Gastrocnemius medialis (tissue), 4 donors: ENCODE results near the gene ABCF1. TPM values are rescaled to one million over a fixed set of nuclear protein-coding genes. Genes with fewer than 3 reads are reported as not detected.
A peak's percentile ranks its signal among the peaks of the same experiment; 100 is the strongest.

Source experiments
- ATAC-seq, 2 donors: fragments of 150-250 bp; one replicate each; pipeline ENCODE4 v1.9.1; 2016
- DNase-seq, 2 donors: peaks; one replicate each; pipeline ENCODE4 v3.0.0-alpha.2; 2019
- H3K27ac ChIP-seq, 4 donors: fragments of 200-600 bp; sonication (generic); 1 replicate in 1 of 4; 2 replicates in 3 of 4; pipeline ENCODE4 v1.5.1; 2016 to 2018; ENCODE audit warnings: mild to moderate bottlenecking in 2 of 4, moderate library complexity in 1 of 4
- H3K27me3 ChIP-seq, 3 donors: fragments of 200-600 bp; sonication (generic) in 2 of 3; 1 replicate in 1 of 3; 2 replicates in 2 of 3; pipeline versions ENCODE4 v1.5.1 to v1.6.0; 2016 to 2019; ENCODE audit warnings: mild to moderate bottlenecking in 1 of 3, moderate library complexity in 1 of 3
- H3K36me3 ChIP-seq, 2 donors: fragments of 200-600 bp; sonication (generic) in 1 of 2; one replicate each; pipeline ENCODE4 v1.5.1; 2017 to 2018
- H3K4me1 ChIP-seq, 2 donors: fragments of 200-600 bp; sonication (generic) in 1 of 2; one replicate each; pipeline ENCODE4 v1.5.1; 2016 to 2017; ENCODE audit warnings: mild to moderate bottlenecking in 2 of 2
- H3K4me3 ChIP-seq, 4 donors: fragments of 200-600 bp; sonication (generic) in 3 of 4; 1 replicate in 1 of 4; 2 replicates in 3 of 4; pipeline ENCODE4 v1.5.1; 2016 to 2019; ENCODE audit warnings: mild to moderate bottlenecking in 2 of 4
- H3K9me3 ChIP-seq, 3 donors: fragments of 200-600 bp; sonication (generic) in 2 of 3; 1 replicate in 1 of 3; 2 replicates in 2 of 3; pipeline ENCODE4 v1.5.1; 2016 to 2019
- POLR2A ChIP-seq, 2 donors: fragments of 450-650 bp; IDR thresholded peaks; one replicate each; pipeline ENCODE4 v1.6.1; 2017; ENCODE audit warnings: antibody characterized with exemption in 2 of 2, mild to moderate bottlenecking in 2 of 2, moderate library complexity in 2 of 2
- in situ Hi-C, 4 donors: fragments of 200-750 bp; cut with MboI; loops; one replicate each; pipeline versions ENCODE4 v1.15.0 to v1.8.0; 2017; ENCODE audit warnings: low sequenced_read_pairs in 4 of 4
- intact Hi-C: fragments of 100-400 bp; cut with DNase I; formaldehyde crosslinking; loops from one replicate; pipeline ENCODE4 v1.15.1; 2023; ENCODE audit warnings: low total_unique reads
- total RNA-seq, 4 donors: library from RNA; depleted of rRNA; stranded (reverse); fragments of >200 nt; gene quantifications; one replicate each; pipeline versions ENCODE4 v1.1.0 to v1.2.3, GENCODE V29; 2016
- TF ChIP-seq, protein P1 (sequence below), 5 experiments: fragments of 450-650 bp in 3 of 5; fragments of 200-600 bp in 2 of 5; sonication (generic) in 2 of 5; IDR thresholded peaks in 4 of 5; conservative IDR thresholded peaks in 1 of 5; 1 replicate in 4 of 5; 2 replicates in 1 of 5; pipeline ENCODE4 v1.5.1; 2016 to 2019; ENCODE audit warnings: antibody characterized with exemption in 5 of 5, mild to moderate bottlenecking in 3 of 5, moderate library complexity in 3 of 5

ABCF1 gene
- total RNA-seq, 4 donors from 2014 or later: 55.8 to 122 (median 111) TPM

- no peaks in the 10 kb centered on the region for H3K36me3 ChIP-seq
- H3K4me1 ChIP-seq: peaks cover 31 to 36% of the 10 kb centered on the region in 2 donors
- H3K27me3 ChIP-seq: no peaks in the 10 kb centered on the region
- ATAC-seq (no peak), DNase-seq (no peak)
- TF ChIP-seq POLR2A (IDR thresholded peaks at IDR 0.05): no peak
- TF ChIP-seq, protein P1, sequence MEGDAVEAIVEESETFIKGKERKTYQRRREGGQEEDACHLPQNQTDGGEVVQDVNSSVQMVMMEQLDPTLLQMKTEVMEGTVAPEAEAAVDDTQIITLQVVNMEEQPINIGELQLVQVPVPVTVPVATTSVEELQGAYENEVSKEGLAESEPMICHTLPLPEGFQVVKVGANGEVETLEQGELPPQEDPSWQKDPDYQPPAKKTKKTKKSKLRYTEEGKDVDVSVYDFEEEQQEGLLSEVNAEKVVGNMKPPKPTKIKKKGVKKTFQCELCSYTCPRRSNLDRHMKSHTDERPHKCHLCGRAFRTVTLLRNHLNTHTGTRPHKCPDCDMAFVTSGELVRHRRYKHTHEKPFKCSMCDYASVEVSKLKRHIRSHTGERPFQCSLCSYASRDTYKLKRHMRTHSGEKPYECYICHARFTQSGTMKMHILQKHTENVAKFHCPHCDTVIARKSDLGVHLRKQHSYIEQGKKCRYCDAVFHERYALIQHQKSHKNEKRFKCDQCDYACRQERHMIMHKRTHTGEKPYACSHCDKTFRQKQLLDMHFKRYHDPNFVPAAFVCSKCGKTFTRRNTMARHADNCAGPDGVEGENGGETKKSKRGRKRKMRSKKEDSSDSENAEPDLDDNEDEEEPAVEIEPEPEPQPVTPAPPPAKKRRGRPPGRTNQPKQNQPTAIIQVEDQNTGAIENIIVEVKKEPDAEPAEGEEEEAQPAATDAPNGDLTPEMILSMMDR (IDR thresholded peaks at IDR 0.05 in 4 of 5, conservative IDR thresholded peaks at IDR 0.05 in 1 of 5): no peak
- no peaks in the 10 kb centered on the region for H3K9me3 ChIP-seq
- in situ Hi-C loops (no loop called here), intact Hi-C loops (loop anchor here (2.0 kb wide), 2 partner anchors 47 to 151 kb away; partner anchors contain the start of genes MRPS18B, PPP1R10 and TUBB)
- H3K4me3 ChIP-seq: peak overlapping the region; percentile 72 to 96 (median 78)
- H3K27ac ChIP-seq: peak overlapping the region; percentile 91 to 99 (median 94)
Observed at GRCh38 chr6:30570263-30570662, 979 bp upstream of the ABCF1 start.

- H3K9me3 ChIP-seq: no peaks in the 10 kb centered on the region
- H3K4me1 ChIP-seq: peaks cover 31 to 36% of the 10 kb centered on the region in 2 donors
- H3K4me3 ChIP-seq: peak overlapping the region; percentile 72 to 96 (median 78)
- peak in 1 of 2 donors; percentile 44 for DNase-seq
- H3K27me3 ChIP-seq: no peaks in the 10 kb centered on the region
- in situ Hi-C loops (no loop called here), intact Hi-C loops (loop anchor here (1.0 to 2.0 kb wide), 3 partner anchors 14 to 150 kb away; partner anchors contain the start of genes GNL1, MRPS18B, PPP1R10 and TUBB)
- peak; percentile 36 to 57 for ATAC-seq
- H3K27ac ChIP-seq: peak overlapping the region; percentile 91 to 99 (median 94)
- H3K36me3 ChIP-seq: no peaks in the 10 kb centered on the region
- TF ChIP-seq, protein P1 (IDR thresholded peaks at IDR 0.05 in 4 of 5, conservative IDR thresholded peaks at IDR 0.05 in 1 of 5): no peak
- no peak for TF ChIP-seq POLR2A (IDR thresholded peaks at IDR 0.05)
Observed at GRCh38 chr6:30570740-30571074, 535 bp upstream of the ABCF1 start.

GRCh38 chr6:30571762-30572082 lies 480 bp downstream of the ABCF1 start:
- H3K4me1 ChIP-seq: peaks cover 31 to 36% of the 10 kb centered on the region in 2 donors
- intact Hi-C loops (loop anchor here (1.0 to 2.0 kb wide), 3 partner anchors 15 to 149 kb away; partner anchors contain the start of genes GNL1, MRPS18B, PPP1R10 and TUBB), in situ Hi-C loops (no loop called here)
- ATAC-seq (no peak), DNase-seq (no peak)
- no peaks in the 10 kb centered on the region for H3K9me3 ChIP-seq
- no peaks in the 10 kb centered on the region for H3K27me3 ChIP-seq
- H3K27ac ChIP-seq: peak overlapping the region; percentile 91 to 99 (median 94)
- TF ChIP-seq, protein P1 (IDR thresholded peaks at IDR 0.05 in 4 of 5, conservative IDR thresholded peaks at IDR 0.05 in 1 of 5): no peak
- TF ChIP-seq POLR2A (IDR thresholded peaks at IDR 0.05): no peak
- peaks cover 0 to 3% of the 10 kb centered on the region in 2 donors for H3K36me3 ChIP-seq
- H3K4me3 ChIP-seq: peak overlapping the region; percentile 72 to 96 (median 78)

- in situ Hi-C loops: no loop called here
- H3K4me3 ChIP-seq: peak overlapping the region; percentile 72 to 96 (median 78)
- TF ChIP-seq POLR2A (IDR thresholded peaks at IDR 0.05): no peak
- TF ChIP-seq, protein P1 (IDR thresholded peaks at IDR 0.05 in 4 of 5, conservative IDR thresholded peaks at IDR 0.05 in 1 of 5): no peak
- DNase-seq (no peak), ATAC-seq (no peak)
- H3K27ac ChIP-seq: peak overlapping the region; percentile 91 to 99 (median 94)
- H3K9me3 ChIP-seq: no peaks in the 10 kb centered on the region
- intact Hi-C loops: no loop called here
- no peaks in the 10 kb centered on the region for H3K27me3 ChIP-seq
- peaks cover 0 to 7% of the 10 kb centered on the region in 2 donors for H3K36me3 ChIP-seq
- H3K4me1 ChIP-seq: peaks cover 31 to 36% of the 10 kb centered on the region in 2 donors
Observed at GRCh38 chr6:30572148-30572547, 906 bp downstream of the ABCF1 start.

GRCh38 chr6:30573113-30573512 lies 1.9 kb downstream of the ABCF1 start:
- no peak for DNase-seq
- H3K27ac ChIP-seq: no peak overlapping the region
- intact Hi-C loops: no loop called here
- no peaks in the 10 kb centered on the region for H3K9me3 ChIP-seq
- ATAC-seq: no peak
- peaks cover 31 to 36% of the 10 kb centered on the region in 2 donors for H3K4me1 ChIP-seq
- no peak for TF ChIP-seq POLR2A (IDR thresholded peaks at IDR 0.05)
- TF ChIP-seq, protein P1 (IDR thresholded peaks at IDR 0.05 in 4 of 5, conservative IDR thresholded peaks at IDR 0.05 in 1 of 5): no peak
- H3K36me3 ChIP-seq: peaks cover 0 to 16% of the 10 kb centered on the region in 2 donors
- in situ Hi-C loops: no loop called here
- H3K27me3 ChIP-seq: no peaks in the 10 kb centered on the region
- no peak overlapping the region for H3K4me3 ChIP-seq
